Fibroblast of villous mesenchyme (primary cell): ENCODE measurements around the gene TAS2R42. TPM values are rescaled to one million over a fixed set of nuclear protein-coding genes. Genes with fewer than 3 reads are reported as not detected.

ENCODE experiments used
- DNase-seq: peaks from one replicate; pipeline ENCODE4 v3.0.0-alpha.2; 2010; ENCODE audit warnings: low read depth
- H3K4me3 ChIP-seq: 2 replicates; pipeline ENCODE4 v1.5.1; 2011; ENCODE audit warnings: low read depth, mild to moderate bottlenecking, low read length
- total RNA-seq: library from RNA; depleted of rRNA; stranded (reverse); fragments of >200 nt; gene quantifications from 2 replicates; pipeline ENCODE4 v1.2.3, GENCODE V29; 2012
- TF ChIP-seq, protein P1 (sequence below): IDR thresholded peaks from 2 replicates; pipeline ENCODE4 v1.5.1; 2012; ENCODE audit warnings: low read depth, mild to moderate bottlenecking, low read length; ENCODE audit not compliant: insufficient read depth

The TAS2R42 gene
- total RNA-seq, 1 donor: not detected

DNA sequence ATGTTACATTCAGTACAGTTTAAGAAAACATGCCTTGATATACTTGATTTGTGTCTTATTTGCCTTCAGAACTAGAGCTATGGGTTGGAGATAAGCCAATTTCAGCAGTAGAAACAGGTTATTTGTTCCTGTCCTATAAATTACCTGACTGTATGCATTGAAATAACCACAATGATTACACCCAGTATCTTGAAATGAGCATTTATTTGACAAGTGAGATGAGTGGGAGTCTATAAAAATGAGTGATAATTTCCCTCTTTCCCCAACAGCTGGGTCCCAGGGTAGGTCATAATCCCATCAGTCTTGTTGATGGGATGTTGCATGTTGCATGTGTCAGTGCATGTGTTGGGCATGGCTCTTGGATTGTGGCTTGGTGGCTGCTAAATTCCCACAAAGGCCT is 3.7 kb downstream of the TAS2R42 start:
- H3K4me3 ChIP-seq: no peak overlapping the region
- TF ChIP-seq, protein P1, sequence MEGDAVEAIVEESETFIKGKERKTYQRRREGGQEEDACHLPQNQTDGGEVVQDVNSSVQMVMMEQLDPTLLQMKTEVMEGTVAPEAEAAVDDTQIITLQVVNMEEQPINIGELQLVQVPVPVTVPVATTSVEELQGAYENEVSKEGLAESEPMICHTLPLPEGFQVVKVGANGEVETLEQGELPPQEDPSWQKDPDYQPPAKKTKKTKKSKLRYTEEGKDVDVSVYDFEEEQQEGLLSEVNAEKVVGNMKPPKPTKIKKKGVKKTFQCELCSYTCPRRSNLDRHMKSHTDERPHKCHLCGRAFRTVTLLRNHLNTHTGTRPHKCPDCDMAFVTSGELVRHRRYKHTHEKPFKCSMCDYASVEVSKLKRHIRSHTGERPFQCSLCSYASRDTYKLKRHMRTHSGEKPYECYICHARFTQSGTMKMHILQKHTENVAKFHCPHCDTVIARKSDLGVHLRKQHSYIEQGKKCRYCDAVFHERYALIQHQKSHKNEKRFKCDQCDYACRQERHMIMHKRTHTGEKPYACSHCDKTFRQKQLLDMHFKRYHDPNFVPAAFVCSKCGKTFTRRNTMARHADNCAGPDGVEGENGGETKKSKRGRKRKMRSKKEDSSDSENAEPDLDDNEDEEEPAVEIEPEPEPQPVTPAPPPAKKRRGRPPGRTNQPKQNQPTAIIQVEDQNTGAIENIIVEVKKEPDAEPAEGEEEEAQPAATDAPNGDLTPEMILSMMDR: no peak
- DNase-seq: no peak

DNA sequence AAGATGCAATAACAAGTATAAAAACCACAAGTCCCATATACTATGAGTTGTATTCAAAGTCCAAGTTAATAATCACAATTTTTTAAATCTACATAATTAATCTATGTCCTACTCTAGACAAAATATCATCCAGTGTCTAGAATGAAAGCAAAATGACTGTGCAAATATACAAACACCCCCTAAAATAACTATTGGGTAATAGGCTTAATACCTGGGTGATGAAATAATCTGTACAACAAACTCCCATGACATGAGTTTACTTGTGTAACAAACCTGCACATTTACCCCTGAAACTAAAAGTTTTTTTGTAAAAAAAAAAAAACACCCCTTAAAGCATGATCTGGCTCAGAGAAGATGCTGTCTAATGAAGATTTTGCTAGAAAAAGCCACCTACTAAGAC is 4.2 kb downstream of the TAS2R42 start:
- TF ChIP-seq, protein P1: no peak
- peak; percentile 10 for DNase-seq
- H3K4me3 ChIP-seq: no peak overlapping the region

DNA sequence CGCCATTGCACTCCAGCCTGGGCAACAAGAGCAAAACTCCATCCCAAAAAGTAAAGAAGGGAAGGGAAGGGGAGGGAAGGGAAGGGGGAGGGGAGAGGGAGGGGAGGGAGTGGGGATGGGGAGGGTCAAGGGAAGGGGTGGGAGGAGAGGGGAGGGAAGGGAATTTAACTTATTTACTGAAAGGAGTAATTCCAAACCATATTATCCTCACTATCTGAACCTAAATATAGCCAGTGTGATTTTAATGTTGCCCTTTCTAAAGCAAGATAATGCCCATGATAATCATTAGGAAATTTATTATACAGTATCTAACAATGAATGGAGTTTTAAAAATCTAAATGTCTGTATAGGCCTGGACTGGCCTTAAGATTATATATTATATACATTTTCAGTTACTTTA is 8.5 kb downstream of the TAS2R42 start:
- TF ChIP-seq, protein P1: no peak
- no peak overlapping the region for H3K4me3 ChIP-seq
- no peak for DNase-seq

DNA sequence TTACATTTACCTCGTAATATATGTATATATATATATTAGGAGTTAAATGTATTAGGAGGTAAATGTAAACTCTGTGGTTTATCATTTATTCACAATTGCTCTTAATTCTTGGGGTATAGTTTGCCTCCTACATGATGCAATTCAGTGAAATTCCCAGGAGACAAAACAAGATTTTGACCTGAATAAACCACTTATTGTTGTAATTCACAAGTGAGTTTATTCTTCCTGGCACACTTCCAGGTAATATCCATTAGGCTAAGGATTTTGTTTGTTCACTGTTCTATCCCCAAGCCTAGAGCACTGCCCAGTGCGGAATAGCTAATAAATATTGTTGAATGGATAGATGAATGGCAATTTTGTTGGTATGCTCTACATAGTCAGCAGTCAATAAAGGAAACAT is 12.7 kb downstream of the TAS2R42 start:
- H3K4me3 ChIP-seq: no peak overlapping the region
- DNase-seq: peak; percentile 22
- TF ChIP-seq, protein P1: no peak

DNA sequence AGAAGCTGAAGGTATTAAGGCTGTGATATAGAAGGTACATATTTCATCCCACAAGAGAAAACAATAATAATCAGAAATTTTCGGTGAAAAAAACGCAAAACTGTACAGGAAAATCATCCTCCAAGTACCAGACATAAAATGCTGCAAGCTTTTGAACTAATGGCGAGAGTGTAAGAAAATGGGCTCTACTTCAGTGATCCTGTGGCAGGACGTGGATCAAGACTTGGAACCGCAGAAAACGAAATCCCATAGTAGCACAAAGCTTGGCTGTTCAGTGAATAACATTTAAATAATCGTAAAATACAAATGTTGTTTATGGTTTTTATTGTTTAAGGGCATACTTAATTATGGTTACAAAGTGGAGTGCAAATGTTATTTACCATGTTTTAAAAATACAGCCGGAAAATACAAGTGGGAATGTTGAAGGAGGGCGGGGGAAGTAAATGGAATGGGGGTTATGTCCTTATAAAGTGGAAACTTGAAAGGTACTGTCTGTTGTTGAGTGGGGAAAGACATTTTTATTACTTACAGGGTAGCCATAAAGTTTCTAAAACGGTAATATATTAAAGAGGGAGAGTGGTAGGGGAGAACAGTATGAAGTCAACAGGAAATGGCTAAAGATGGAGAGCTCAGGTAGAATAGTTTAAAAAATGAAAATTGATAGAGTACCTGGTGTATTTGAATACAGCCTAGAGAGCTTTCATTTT is 14.6 kb downstream of the TAS2R42 start:
- peak; percentile 48 for DNase-seq
- TF ChIP-seq, protein P1: no peak
- peak overlapping the region; percentile 90 for H3K4me3 ChIP-seq

DNA sequence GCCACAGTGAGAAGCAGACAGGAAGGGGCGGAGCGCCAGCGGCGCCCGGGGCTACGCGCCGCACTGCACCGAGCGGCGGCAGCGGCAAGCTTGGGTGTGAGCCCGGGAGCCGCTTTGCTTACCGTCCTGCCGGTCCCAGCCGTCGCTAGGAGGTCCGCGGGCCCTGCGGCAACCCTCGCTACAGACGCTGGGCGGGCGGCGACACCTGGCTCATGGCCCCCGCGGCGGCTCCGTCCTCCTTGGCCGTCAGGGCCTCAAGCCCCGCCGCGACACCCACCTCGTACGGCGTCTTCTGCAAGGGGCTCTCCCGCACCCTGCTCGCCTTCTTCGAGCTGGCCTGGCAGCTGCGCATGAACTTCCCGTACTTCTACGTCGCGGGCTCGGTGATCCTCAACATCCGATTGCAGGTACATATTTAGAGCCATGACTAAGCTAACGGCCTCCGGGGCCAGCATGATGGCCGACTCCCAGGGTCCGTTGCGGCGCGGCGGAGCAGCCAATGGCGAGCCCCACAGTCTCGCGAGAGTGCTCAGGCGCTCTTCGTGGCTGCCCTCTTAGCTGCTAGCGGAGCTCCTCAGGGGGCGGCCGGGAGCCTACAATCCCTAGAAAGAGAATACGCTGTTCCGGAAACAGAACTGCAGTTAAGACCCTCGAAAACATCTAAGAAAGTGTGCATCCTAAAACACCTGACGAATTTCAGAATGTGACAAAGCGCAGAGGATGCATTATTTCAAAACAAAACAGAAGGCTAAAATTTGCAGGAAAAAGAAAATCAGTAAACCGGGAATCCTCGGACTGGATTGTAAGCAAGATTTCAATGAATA is 15.4 kb downstream of the TAS2R42 start, which contains the start of gene SMIM10L1:
TSS of gene SMIM10L1 (plus strand) at position 50 of the 824 bp plus-strand sequence. CDS start at position 213, 163 bp downstream.
- peak; percentile 95 for DNase-seq
- TF ChIP-seq, protein P1: peak; percentile 21
- H3K4me3 ChIP-seq: peak within 1 kb of the TSS; percentile 90
